Neural progenitor cell (in vitro differentiated cells): ENCODE measurements around the gene AVP.

Experiments
- EZH2 ChIP-seq: fragments of 200-600 bp; sonication (generic); IDR thresholded peaks from 2 replicates; pipeline ENCODE4 v1.6.1; 2017; ENCODE audit warnings: antibody characterized with exemption, mild to moderate bottlenecking, moderate library complexity
- EZH2phosphoT487 ChIP-seq: fragments of 200-600 bp; sonication (generic); IDR thresholded peaks from 2 replicates; pipeline ENCODE4 v1.6.1; 2017; ENCODE audit warnings: antibody characterized with exemption
- TF ChIP-seq, protein P1 (sequence below): fragments of 200-600 bp; sonication (generic); IDR thresholded peaks from 2 replicates; pipeline ENCODE4 v1.5.1; 2017; ENCODE audit warnings: antibody characterized with exemption, mild to moderate bottlenecking

DNA sequence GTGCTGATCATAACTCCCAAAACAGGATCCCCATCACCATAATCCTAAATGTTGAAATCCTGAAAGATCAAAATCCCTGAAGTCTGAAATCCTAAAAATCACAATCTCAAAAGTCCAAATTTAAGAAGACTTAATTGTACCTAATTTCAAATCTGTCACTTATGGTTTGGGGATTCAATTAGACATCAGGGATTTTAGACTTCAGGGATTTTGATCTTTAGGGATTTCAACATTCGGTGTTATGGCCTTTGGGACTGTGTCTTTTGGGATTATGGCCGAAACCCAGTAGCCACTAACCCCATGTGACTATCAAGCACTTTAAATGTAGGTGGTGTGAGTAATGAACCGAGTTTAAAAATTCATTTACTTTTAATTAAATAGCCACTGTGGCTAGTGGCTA is 21.7 kb upstream of the AVP start:
- TF ChIP-seq, protein P1, sequence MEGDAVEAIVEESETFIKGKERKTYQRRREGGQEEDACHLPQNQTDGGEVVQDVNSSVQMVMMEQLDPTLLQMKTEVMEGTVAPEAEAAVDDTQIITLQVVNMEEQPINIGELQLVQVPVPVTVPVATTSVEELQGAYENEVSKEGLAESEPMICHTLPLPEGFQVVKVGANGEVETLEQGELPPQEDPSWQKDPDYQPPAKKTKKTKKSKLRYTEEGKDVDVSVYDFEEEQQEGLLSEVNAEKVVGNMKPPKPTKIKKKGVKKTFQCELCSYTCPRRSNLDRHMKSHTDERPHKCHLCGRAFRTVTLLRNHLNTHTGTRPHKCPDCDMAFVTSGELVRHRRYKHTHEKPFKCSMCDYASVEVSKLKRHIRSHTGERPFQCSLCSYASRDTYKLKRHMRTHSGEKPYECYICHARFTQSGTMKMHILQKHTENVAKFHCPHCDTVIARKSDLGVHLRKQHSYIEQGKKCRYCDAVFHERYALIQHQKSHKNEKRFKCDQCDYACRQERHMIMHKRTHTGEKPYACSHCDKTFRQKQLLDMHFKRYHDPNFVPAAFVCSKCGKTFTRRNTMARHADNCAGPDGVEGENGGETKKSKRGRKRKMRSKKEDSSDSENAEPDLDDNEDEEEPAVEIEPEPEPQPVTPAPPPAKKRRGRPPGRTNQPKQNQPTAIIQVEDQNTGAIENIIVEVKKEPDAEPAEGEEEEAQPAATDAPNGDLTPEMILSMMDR: no peak
- TF ChIP-seq EZH2 (no peak), EZH2phosphoT487 (no peak)
